ENCODE measurements around the gene FUT2. TPM values are rescaled to one million over a fixed set of nuclear protein-coding genes. Genes with fewer than 3 reads are reported as not detected.

Gene FUT2
- total and polyA plus RNA-seq, 2 experiments from 2014 or later = 0.25 TPM; not detected in 1

DNA sequence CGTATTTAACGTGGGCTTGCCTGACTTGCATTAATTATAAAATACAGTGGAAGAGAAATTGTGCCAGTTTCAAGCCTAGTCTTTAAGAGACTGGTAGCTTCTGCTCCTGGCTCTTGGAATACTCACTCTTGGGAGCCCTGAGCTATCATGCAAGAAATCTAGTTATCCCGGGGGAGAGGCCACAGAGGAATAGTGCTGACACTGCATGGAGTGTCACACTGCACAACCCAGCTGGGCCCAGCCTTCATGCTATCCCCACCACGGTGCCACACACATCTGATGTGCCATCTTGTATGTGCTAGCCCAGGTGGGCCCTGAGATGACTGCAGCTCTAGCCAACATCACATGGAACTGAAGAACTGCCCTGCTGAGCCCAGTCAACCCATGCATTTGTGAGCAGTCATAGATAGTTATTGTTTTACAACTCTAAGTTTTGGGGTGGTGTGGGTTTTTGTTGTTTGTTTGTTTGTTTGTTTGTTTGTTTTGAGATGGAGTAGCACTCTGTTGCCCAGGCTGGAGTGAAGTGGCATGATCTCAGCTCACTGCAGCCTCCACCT, 15.4 kb downstream of the FUT2 start:
- WGBS, 2 experiments (ENCODE audit: low coverage in 1 of 2, low lambda C conversion rate in 2 of 2, missing lambda C conversion rate in 2 of 2) = 65 to 70% methylated on average over 4 of the region's 4 CpGs
- no peak for TF ChIP-seq EZH2 (IDR thresholded peaks at IDR 0.05; ENCODE audit: insufficient read depth, poor library complexity, severe bottlenecking)
- no peak for TF ChIP-seq EZH2phosphoT487 (IDR thresholded peaks at IDR 0.05; ENCODE audit: insufficient read depth, low read depth)
- H3K27ac ChIP-seq = no peak overlapping the region
- peaks cover 13% of the 10 kb centered on the region for H3K4me1 ChIP-seq (ENCODE audit: insufficient read depth)
- H3F3A ChIP-seq (ENCODE audit: insufficient read depth) = no peaks in the 10 kb centered on the region
- H4K20me1 ChIP-seq (ENCODE audit: insufficient read depth) = no peaks in the 10 kb centered on the region
- in situ Hi-C loops (cut with MboI) = no loop called here
- no peak overlapping the region for H3K9ac ChIP-seq
- no peak overlapping the region for H3K4me3 ChIP-seq
- no peaks in the 10 kb centered on the region for H3K36me3 ChIP-seq (ENCODE audit: low read depth)
- no peaks in the 10 kb centered on the region for H3K27me3 ChIP-seq (replicated peaks; ENCODE audit: insufficient read depth)
- no peaks in the 10 kb centered on the region for H3K9me3 ChIP-seq (ENCODE audit: low read depth)
- H3K4me2 ChIP-seq (ENCODE audit: unreplicated experiment) = no peak overlapping the region
- H3K9me2 ChIP-seq (ENCODE audit: insufficient read depth) = no peaks in the 10 kb centered on the region
- DNase-seq = no peak
- no peak overlapping the region for H2AFZ ChIP-seq
- H3K79me2 ChIP-seq (ENCODE audit: insufficient read depth) = 0 out of 2 replicates have a peak, but pooled peaks cover 8% of the 10 kb centered on the region

DNA sequence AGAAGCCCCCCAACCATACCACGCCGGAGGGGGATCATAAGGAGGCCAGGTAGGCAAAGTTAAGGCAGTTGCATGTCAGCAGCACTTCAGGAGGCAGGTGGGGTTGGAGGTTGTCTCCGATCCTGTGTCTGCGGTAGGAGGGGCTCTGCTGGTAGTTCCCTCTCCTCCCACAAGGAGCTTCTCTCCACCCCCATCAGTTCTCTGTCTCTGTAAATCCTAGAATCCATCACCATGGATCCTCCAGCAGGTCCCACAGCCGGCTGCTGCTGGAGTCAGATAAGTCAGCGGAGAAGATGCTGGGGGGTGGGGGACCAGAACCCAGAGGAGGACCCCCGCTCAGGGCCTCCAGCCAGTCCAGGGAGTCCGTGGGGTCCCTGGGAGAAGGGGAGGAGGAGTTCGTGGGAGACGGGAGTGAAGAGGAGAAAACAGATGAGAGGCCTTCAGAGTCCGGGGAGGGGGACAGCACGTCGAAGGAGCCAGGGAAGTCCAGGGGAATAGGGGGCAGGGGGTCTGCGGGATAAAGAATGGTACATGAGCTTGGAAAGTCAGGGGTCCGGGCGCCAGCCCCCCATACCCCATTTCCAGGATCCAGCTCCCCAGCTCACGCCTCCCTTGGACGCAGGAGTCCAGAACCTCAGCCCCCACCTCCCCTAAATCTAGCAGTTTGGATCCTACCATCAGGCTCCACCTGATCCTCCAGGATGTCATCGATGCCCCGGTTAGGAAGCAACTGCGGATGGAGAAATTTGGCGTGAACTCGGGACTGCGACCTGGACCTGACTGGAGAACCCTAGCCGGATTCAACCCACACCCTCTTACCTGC, 17.5 kb downstream of the FUT2 start:
- Histone ChIP-seq H3K27me3 (replicated peaks; ENCODE audit: insufficient read depth) (no peaks in the 10 kb centered on the region), H3K36me3 (ENCODE audit: low read depth) (no peaks in the 10 kb centered on the region), H4K20me1 (ENCODE audit: insufficient read depth) (no peaks in the 10 kb centered on the region), H3K4me1 (ENCODE audit: insufficient read depth) (peaks cover 24% of the 10 kb centered on the region), H3K79me2 (ENCODE audit: insufficient read depth) (0 out of 2 replicates have a peak, but pooled peaks cover 8% of the 10 kb centered on the region), H3K9me2 (ENCODE audit: insufficient read depth) (no peaks in the 10 kb centered on the region), H3K4me2 (ENCODE audit: unreplicated experiment) (peak overlapping the region; percentile 85), H3F3A (ENCODE audit: insufficient read depth) (peaks cover 7% of the 10 kb centered on the region; the same call in 1 of the 2 replicates), H3K4me3 (peak overlapping the region; percentile 86), H2AFZ (peak overlapping the region; percentile 94), H3K9ac (peak overlapping the region; percentile 78), H3K27ac (no peak overlapping the region), H3K9me3 (ENCODE audit: low read depth) (no peaks in the 10 kb centered on the region)
- DNase-seq = peak; percentile 22
- 45 to 48% methylated on average over 21 to 25 of the region's 25 CpGs for WGBS, 2 experiments (ENCODE audit: low coverage in 1 of 2, low lambda C conversion rate in 2 of 2, missing lambda C conversion rate in 2 of 2)
- TF ChIP-seq EZH2 (IDR thresholded peaks at IDR 0.05; ENCODE audit: insufficient read depth, poor library complexity, severe bottlenecking) (no peak), EZH2phosphoT487 (IDR thresholded peaks at IDR 0.05; ENCODE audit: insufficient read depth, low read depth) (no peak)
- in situ Hi-C loops (cut with MboI) = no loop called here

DNA sequence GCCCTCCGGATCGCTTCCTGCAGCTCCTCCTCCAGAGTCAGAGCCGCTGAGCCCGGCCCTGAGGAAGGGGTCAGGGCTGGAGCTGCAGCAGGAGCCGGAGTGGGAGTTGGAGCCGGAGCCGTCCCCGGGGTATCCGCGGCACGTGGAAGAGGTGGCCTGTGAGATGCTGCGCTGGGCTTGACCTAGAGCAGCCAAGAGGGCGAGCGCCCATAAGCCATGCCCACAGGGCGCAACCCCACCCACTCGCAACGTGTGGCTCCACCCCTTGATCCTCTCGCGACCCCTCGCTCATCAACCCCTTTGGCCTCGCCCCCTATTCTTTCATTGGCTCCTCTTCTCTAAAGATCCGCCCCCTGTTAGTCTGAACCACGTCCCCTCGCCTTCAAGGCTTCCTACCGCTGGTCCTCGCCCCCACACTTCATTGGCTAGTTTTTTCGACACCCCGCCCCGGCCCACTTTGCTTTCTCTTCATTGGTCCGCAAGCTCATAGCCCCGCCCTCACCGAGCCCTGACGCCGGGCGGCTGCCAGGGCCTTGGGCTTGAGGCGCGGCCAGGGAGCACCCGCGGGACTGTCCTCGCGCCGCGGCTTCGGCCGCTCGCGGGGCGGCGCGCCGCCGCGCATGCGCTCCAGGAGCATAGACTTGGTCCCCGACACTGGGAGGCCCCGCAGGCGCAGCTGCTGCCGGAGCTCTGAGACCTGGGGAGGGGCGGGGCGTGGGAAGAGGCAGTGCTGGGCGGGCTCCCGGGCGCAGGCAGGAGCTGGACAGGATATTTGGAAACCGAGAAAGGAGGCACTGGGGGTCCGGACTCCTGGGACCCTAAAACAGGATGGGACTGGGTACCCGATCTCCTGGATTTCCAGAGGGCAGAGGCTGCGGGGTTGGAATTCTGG, 18.3 kb downstream of the FUT2 start:
- H3K4me1 ChIP-seq (ENCODE audit: insufficient read depth) = peaks cover 24% of the 10 kb centered on the region
- TF ChIP-seq EZH2phosphoT487 (IDR thresholded peaks at IDR 0.05; ENCODE audit: insufficient read depth, low read depth) = no peak
- TF ChIP-seq EZH2 (IDR thresholded peaks at IDR 0.05; ENCODE audit: insufficient read depth, poor library complexity, severe bottlenecking) = no peak
- H4K20me1 ChIP-seq (ENCODE audit: insufficient read depth) = no peaks in the 10 kb centered on the region
- no peaks in the 10 kb centered on the region for H3K27me3 ChIP-seq (replicated peaks; ENCODE audit: insufficient read depth)
- H3K4me2 ChIP-seq (ENCODE audit: unreplicated experiment) = peak overlapping the region; percentile 89
- 2 to 3% methylated on average over 56 to 67 of the region's 67 CpGs for WGBS, 2 experiments (ENCODE audit: low coverage in 1 of 2, low lambda C conversion rate in 2 of 2, missing lambda C conversion rate in 2 of 2)
- H3K27ac ChIP-seq = peak overlapping the region; percentile 60
- peak overlapping the region; percentile 83 for H3K9ac ChIP-seq
- in situ Hi-C loops (cut with MboI) = no loop called here
- 0 out of 2 replicates have a peak, but pooled peaks cover 8% of the 10 kb centered on the region for H3K79me2 ChIP-seq (ENCODE audit: insufficient read depth)
- H3K9me3 ChIP-seq (ENCODE audit: low read depth) = no peaks in the 10 kb centered on the region
- peaks cover 7% of the 10 kb centered on the region; the same call in 1 of the 2 replicates for H3F3A ChIP-seq (ENCODE audit: insufficient read depth)
- peak overlapping the region; percentile 86 for H3K4me3 ChIP-seq
- peak overlapping the region; percentile 94 for H2AFZ ChIP-seq
- H3K36me3 ChIP-seq (ENCODE audit: low read depth) = no peaks in the 10 kb centered on the region
- peak; percentile 100 for DNase-seq
- H3K9me2 ChIP-seq (ENCODE audit: insufficient read depth) = no peaks in the 10 kb centered on the region
